ENCODE measurements around the gene ANXA1.

ANXA1 gene

DNA sequence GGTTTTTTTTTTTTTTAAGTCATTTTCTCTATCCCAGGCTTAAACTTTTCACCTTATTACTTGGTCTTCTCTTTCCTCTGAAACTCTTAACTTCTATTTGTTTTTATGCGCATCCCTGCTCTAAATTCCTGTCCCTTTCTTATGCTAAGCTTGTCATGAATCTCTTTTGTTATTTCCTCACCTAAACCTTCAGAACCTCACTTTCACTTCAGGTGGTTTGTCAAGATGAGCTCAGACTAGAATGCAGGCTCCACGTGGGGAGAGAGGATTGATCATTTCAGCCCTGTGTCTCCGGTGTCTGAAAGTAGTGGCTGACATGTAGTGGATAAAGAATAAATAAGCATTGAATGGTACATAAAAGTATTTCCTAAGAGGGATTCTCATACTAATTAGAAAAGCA lies 63.6 kb downstream of the ANXA1 start:
- no peak for DNase-seq

DNA sequence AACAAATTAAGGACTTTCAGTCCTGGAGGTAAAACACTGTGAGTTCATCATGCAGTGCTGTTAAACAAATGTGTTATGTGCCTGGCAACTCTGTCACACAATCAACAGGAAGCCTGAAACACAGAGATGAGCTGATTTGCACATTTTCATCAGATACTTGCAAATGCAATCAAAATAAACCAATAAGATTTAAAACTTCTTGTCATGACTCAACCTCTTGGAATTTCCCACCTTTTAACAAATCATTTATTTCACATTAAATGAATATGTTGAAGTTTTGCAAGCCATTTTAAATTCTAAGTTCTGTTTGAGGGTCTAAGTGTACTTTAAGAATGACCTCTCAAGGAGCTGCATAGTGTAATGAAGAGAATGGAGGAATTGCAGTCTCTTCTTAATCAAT lies 64.4 kb downstream of the ANXA1 start:
- DNase-seq = no peak
